ENCODE data around the gene SRP72.

SRP72 gene

GRCh38 chr4:56430203-56430602 lies 37.2 kb upstream of the SRP72 start:
- Histone ChIP-seq H3K36me3 (ENCODE audit: insufficient read depth, low read length) (peaks cover 5% of the 10 kb centered on the region; the same call in 1 of the 2 replicates), H3K4me3 (ENCODE audit: low read depth in 1 of 2, low read length in 2 of 2) (no peak overlapping the region), H3K9me3 (ENCODE audit: insufficient read depth, low read length, severe bottlenecking) (no peaks in the 10 kb centered on the region), H3K79me2 (ENCODE audit: insufficient read depth, low read length) (peaks cover 100% of the 10 kb centered on the region), H3K27ac (ENCODE audit: low read length) (no peak overlapping the region), H3K9ac (ENCODE audit: low read depth, low read length) (no peak overlapping the region), H2AFZ (ENCODE audit: low read depth, low read length) (no peak overlapping the region), H4K20me1 (ENCODE audit: insufficient read depth, low read length) (peaks cover 46% of the 10 kb centered on the region), H3K27me3 (ENCODE audit: insufficient read depth, low read length, poor library complexity) (no peaks in the 10 kb centered on the region), H3K4me1 (ENCODE audit: insufficient read depth, low read length) (peaks cover 31% of the 10 kb centered on the region), H3K4me2 (ENCODE audit: insufficient read depth, low read length) (peak overlapping the region; percentile 47; the same call in 1 of the 2 replicates)
- no peak for TF ChIP-seq EZH2 (IDR thresholded peaks at IDR 0.05; ENCODE audit: borderline replicate concordance, low read depth, low read length, severe bottlenecking)
- TF ChIP-seq CTCF (IDR thresholded peaks at IDR 0.05; ENCODE audit: borderline replicate concordance, extremely low read depth, low read length, poor library complexity, severe bottlenecking), result no peak
- ATAC-seq (ENCODE audit: insufficient read depth, low read depth) (no peak), DNase-seq (no peak)

GRCh38 chr4:56433280-56433679 lies 34.1 kb upstream of the SRP72 start:
- H3K79me2 ChIP-seq (ENCODE audit: insufficient read depth, low read length), result peaks cover 94% of the 10 kb centered on the region
- no peak overlapping the region for H2AFZ ChIP-seq (ENCODE audit: low read depth, low read length)
- peak overlapping the region; percentile 89 for H3K4me2 ChIP-seq (ENCODE audit: insufficient read depth, low read length)
- H3K4me3 ChIP-seq (ENCODE audit: low read depth in 1 of 2, low read length in 2 of 2), result peak overlapping the region; percentile 83 to 99; a peak in 3 of 4 replicates
- no peaks in the 10 kb centered on the region for H3K9me3 ChIP-seq (ENCODE audit: insufficient read depth, low read length, severe bottlenecking)
- TF ChIP-seq CTCF (IDR thresholded peaks at IDR 0.05; ENCODE audit: borderline replicate concordance, extremely low read depth, low read length, poor library complexity, severe bottlenecking) (no peak), EZH2 (IDR thresholded peaks at IDR 0.05; ENCODE audit: borderline replicate concordance, low read depth, low read length, severe bottlenecking) (no peak)
- no peaks in the 10 kb centered on the region for H3K27me3 ChIP-seq (ENCODE audit: insufficient read depth, low read length, poor library complexity)
- ATAC-seq (ENCODE audit: insufficient read depth, low read depth) (no peak), DNase-seq (no peak)
- H4K20me1 ChIP-seq (ENCODE audit: insufficient read depth, low read length), result peaks cover 44% of the 10 kb centered on the region
- H3K4me1 ChIP-seq (ENCODE audit: insufficient read depth, low read length), result peaks cover 40% of the 10 kb centered on the region
- H3K27ac ChIP-seq (ENCODE audit: low read length), result no peak overlapping the region
- H3K9ac ChIP-seq (ENCODE audit: low read depth, low read length), result peak overlapping the region; percentile 87
- peaks cover 8% of the 10 kb centered on the region; the same call in 1 of the 2 replicates for H3K36me3 ChIP-seq (ENCODE audit: insufficient read depth, low read length)

GRCh38 chr4:56434599-56435139 lies 32.7 kb upstream of the SRP72 start:
- Histone ChIP-seq H2AFZ (ENCODE audit: low read depth, low read length) (peak overlapping the region; percentile 93), H3K9me3 (ENCODE audit: insufficient read depth, low read length, severe bottlenecking) (no peaks in the 10 kb centered on the region), H3K4me3 (ENCODE audit: low read depth in 1 of 2, low read length in 2 of 2) (peak overlapping the region; percentile 83 to 99), H3K4me2 (ENCODE audit: insufficient read depth, low read length) (peak overlapping the region; percentile 89), H4K20me1 (ENCODE audit: insufficient read depth, low read length) (peaks cover 44% of the 10 kb centered on the region), H3K36me3 (ENCODE audit: insufficient read depth, low read length) (peaks cover 14% of the 10 kb centered on the region), H3K27me3 (ENCODE audit: insufficient read depth, low read length, poor library complexity) (no peaks in the 10 kb centered on the region), H3K79me2 (ENCODE audit: insufficient read depth, low read length) (peaks cover 94% of the 10 kb centered on the region), H3K9ac (ENCODE audit: low read depth, low read length) (peak overlapping the region; percentile 87), H3K27ac (ENCODE audit: low read length) (peak overlapping the region; percentile 100), H3K4me1 (ENCODE audit: insufficient read depth, low read length) (peaks cover 54% of the 10 kb centered on the region)
- ATAC-seq (ENCODE audit: insufficient read depth, low read depth) (peak; percentile 5), DNase-seq (no peak)
- TF ChIP-seq EZH2 (IDR thresholded peaks at IDR 0.05; ENCODE audit: borderline replicate concordance, low read depth, low read length, severe bottlenecking), result no peak
- TF ChIP-seq CTCF (IDR thresholded peaks at IDR 0.05; ENCODE audit: borderline replicate concordance, extremely low read depth, low read length, poor library complexity, severe bottlenecking), result no peak
